HG02763 (cell line): ENCODE results near the gene ACACA.

Experiments
- ATAC-seq: cut with Tn5 transposase; IDR thresholded peaks from one replicate; pipeline ENCODE4 v1.9.1; 2021; ENCODE audit warnings: mild to moderate bottlenecking, moderate library complexity; ENCODE audit not compliant: unreplicated experiment

The ACACA gene

GRCh38 chr17:37050920-37051319, 355.7 kb downstream of the ACACA start:
- ATAC-seq = no peak

GRCh38 chr17:37048811-37049210, 357.8 kb downstream of the ACACA start:
- ATAC-seq = no peak

GRCh38 chr17:37047631-37048104, 359.0 kb downstream of the ACACA start:
- no peak for ATAC-seq

GRCh38 chr17:37045351-37045922, 361.2 kb downstream of the ACACA start:
- no peak for ATAC-seq

- ATAC-seq = no peak
Measured at GRCh38 chr17:37043201-37043600, 363.4 kb downstream of the ACACA start.

GRCh38 chr17:37041932-37042331, 364.7 kb downstream of the ACACA start:
- no peak for ATAC-seq

- ATAC-seq = no peak
Measured at GRCh38 chr17:37039269-37039668, 367.4 kb downstream of the ACACA start.

- ATAC-seq = no peak
Measured at GRCh38 chr17:37037590-37038155, 369.0 kb downstream of the ACACA start.
